PC-3 (cell line): ENCODE measurements around the gene E2F8.

Experiments
- CTCF ChIP-seq: fragments of 300-600 bp; sonication (generic); conservative IDR thresholded peaks from 2 replicates; pipeline ENCODE4 v1.5.1; 2017; ENCODE audit warnings: antibody characterized with exemption, low read depth, mild to moderate bottlenecking, low read length
- EZH2phosphoT487 ChIP-seq: fragments of 300-600 bp; sonication (generic); IDR thresholded peaks from 2 replicates; pipeline ENCODE4 v1.6.1; 2018; ENCODE audit warnings: mild to moderate bottlenecking, antibody characterized with exemption, low read length, borderline replicate concordance

GRCh38 chr11:19216021-19216420 lies 24.7 kb downstream of the E2F8 start:
- TF ChIP-seq CTCF = no peak
- TF ChIP-seq EZH2phosphoT487 = no peak
